ENCODE measurements around the gene OTOGL. TPM values are rescaled to one million over a fixed set of nuclear protein-coding genes. Genes with fewer than 3 reads are reported as not detected.

The OTOGL gene
- polyA plus RNA-seq, 1 donor from 2014 or later, result 0.33 TPM

DNA sequence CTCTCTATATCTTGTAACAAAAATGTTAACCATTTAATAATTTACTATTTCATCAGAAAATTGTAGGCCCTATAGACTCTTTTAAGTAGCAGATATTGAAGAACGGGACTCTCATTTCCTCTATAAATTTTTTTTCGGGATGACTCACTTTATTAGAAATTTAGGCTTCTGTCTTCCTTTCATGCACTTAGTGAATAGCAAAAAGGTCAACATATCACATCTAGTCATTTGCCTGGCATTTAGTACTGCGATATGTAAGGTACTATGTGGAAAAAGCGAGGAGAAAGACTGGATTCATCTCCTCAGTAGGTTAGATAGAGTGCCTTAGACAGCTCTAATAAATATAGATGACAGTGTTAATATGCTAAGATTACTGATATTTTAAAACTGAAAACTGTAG lies 178.4 kb downstream of the OTOGL start:
- H3K27ac ChIP-seq (ENCODE audit: low read length), result no peak overlapping the region
- H3K4me3 ChIP-seq (ENCODE audit: low read length), result no peak overlapping the region
- no peaks in the 10 kb centered on the region for H3K9me3 ChIP-seq (ENCODE audit: low read length)
- no peaks in the 10 kb centered on the region for H3K36me3 ChIP-seq (ENCODE audit: insufficient read depth, low read length)
- H3K4me2 ChIP-seq (ENCODE audit: low read length), result no peak overlapping the region
- H3K9ac ChIP-seq (ENCODE audit: low read length), result no peak overlapping the region
- TF ChIP-seq TAF1 (IDR thresholded peaks at IDR 0.05; ENCODE audit: low read depth) (no peak), MXI1 (conservative IDR thresholded peaks at IDR 0.05; ENCODE audit: poor library complexity, severe bottlenecking) (no peak), SMC3 (conservative IDR thresholded peaks at IDR 0.05; ENCODE audit: poor library complexity) (no peak), EP300 (conservative IDR thresholded peaks at IDR 0.05; ENCODE audit: poor library complexity, severe bottlenecking) (no peak), EZH2 (IDR thresholded peaks at IDR 0.05; ENCODE audit: borderline replicate concordance, insufficient read depth, low read length, poor library complexity, severe bottlenecking) (no peak), RAD21 (conservative IDR thresholded peaks at IDR 0.05) (no peak), REST (IDR thresholded peaks at IDR 0.05; ENCODE audit: borderline replicate concordance) (no peak), POLR2AphosphoS5 (IDR thresholded peaks at IDR 0.05) (no peak)
- TF ChIP-seq, protein P1, sequence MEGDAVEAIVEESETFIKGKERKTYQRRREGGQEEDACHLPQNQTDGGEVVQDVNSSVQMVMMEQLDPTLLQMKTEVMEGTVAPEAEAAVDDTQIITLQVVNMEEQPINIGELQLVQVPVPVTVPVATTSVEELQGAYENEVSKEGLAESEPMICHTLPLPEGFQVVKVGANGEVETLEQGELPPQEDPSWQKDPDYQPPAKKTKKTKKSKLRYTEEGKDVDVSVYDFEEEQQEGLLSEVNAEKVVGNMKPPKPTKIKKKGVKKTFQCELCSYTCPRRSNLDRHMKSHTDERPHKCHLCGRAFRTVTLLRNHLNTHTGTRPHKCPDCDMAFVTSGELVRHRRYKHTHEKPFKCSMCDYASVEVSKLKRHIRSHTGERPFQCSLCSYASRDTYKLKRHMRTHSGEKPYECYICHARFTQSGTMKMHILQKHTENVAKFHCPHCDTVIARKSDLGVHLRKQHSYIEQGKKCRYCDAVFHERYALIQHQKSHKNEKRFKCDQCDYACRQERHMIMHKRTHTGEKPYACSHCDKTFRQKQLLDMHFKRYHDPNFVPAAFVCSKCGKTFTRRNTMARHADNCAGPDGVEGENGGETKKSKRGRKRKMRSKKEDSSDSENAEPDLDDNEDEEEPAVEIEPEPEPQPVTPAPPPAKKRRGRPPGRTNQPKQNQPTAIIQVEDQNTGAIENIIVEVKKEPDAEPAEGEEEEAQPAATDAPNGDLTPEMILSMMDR (IDR thresholded peaks at IDR 0.05; ENCODE audit: poor library complexity, severe bottlenecking), result no peak
- no peak overlapping the region for H2AFZ ChIP-seq (ENCODE audit: low read depth, low read length)
- H3K27me3 ChIP-seq (ENCODE audit: insufficient read depth, low read depth, low read length), result no peaks in the 10 kb centered on the region
- H3K79me2 ChIP-seq (replicated peaks; ENCODE audit: insufficient read depth, low read length), result no peaks in the 10 kb centered on the region
- H3K9me2 ChIP-seq (ENCODE audit: insufficient read depth, low read length), result no peaks in the 10 kb centered on the region
- H4K20me1 ChIP-seq (ENCODE audit: insufficient read depth), result no peaks in the 10 kb centered on the region
- H3F3A ChIP-seq (ENCODE audit: insufficient read depth, low read length, poor library complexity, severe bottlenecking), result no peaks in the 10 kb centered on the region

DNA sequence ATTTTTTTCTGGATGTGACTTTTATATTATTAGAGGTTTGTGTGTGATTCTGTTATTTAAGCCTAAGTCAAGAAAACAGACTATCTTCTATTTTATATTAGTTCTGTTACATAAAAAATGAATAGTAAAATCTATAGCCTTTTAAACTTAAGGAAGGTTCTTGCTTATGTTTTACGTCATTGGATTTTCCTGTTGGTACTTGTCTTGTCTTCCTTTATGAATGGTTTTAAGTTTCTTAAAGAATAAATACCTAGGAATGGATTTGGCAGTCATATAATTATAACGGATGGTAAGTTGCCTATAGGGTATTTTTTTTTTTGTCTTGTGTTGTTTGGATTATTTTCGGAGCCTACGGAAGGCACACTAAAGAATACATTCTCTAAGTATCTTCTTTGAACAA lies 182.9 kb downstream of the OTOGL start:
- Histone ChIP-seq H3K27ac (ENCODE audit: low read length) (no peak overlapping the region), H3K36me3 (ENCODE audit: insufficient read depth, low read length) (no peaks in the 10 kb centered on the region), H3K4me3 (ENCODE audit: low read length) (no peak overlapping the region), H3F3A (ENCODE audit: insufficient read depth, low read length, poor library complexity, severe bottlenecking) (no peaks in the 10 kb centered on the region), H3K79me2 (replicated peaks; ENCODE audit: insufficient read depth, low read length) (no peaks in the 10 kb centered on the region), H4K20me1 (ENCODE audit: insufficient read depth) (no peaks in the 10 kb centered on the region), H2AFZ (ENCODE audit: low read depth, low read length) (no peak overlapping the region), H3K27me3 (ENCODE audit: insufficient read depth, low read depth, low read length) (no peaks in the 10 kb centered on the region), H3K9me3 (ENCODE audit: low read length) (no peaks in the 10 kb centered on the region), H3K9me2 (ENCODE audit: insufficient read depth, low read length) (no peaks in the 10 kb centered on the region), H3K9ac (ENCODE audit: low read length) (no peak overlapping the region), H3K4me2 (ENCODE audit: low read length) (no peak overlapping the region)
- TF ChIP-seq SMC3 (conservative IDR thresholded peaks at IDR 0.05; ENCODE audit: poor library complexity), result no peak
- TF ChIP-seq MXI1 (conservative IDR thresholded peaks at IDR 0.05; ENCODE audit: poor library complexity, severe bottlenecking), result no peak
- no peak for TF ChIP-seq EZH2 (IDR thresholded peaks at IDR 0.05; ENCODE audit: borderline replicate concordance, insufficient read depth, low read length, poor library complexity, severe bottlenecking)
- no peak for TF ChIP-seq RAD21 (conservative IDR thresholded peaks at IDR 0.05)
- TF ChIP-seq, protein P1 (IDR thresholded peaks at IDR 0.05; ENCODE audit: poor library complexity, severe bottlenecking), result no peak
- TF ChIP-seq EP300 (conservative IDR thresholded peaks at IDR 0.05; ENCODE audit: poor library complexity, severe bottlenecking), result no peak
- TF ChIP-seq REST (IDR thresholded peaks at IDR 0.05; ENCODE audit: borderline replicate concordance), result no peak
- TF ChIP-seq TAF1 (IDR thresholded peaks at IDR 0.05; ENCODE audit: low read depth), result no peak
- no peak for TF ChIP-seq POLR2AphosphoS5 (IDR thresholded peaks at IDR 0.05)

Data from neural cell (in vitro differentiated cells).